ENCODE results near the gene MAOA.
"Not testable (repeated sequence)": the region's sequence is repeated elsewhere in the genome, so short reads cannot be mapped to it uniquely, and the experiment has no call there.

The MAOA gene

GRCh38 chrX:43666311-43666912 lies 10.3 kb downstream of the MAOA start:
- Histone ChIP-seq H3K36me3 (ENCODE audit: control insufficient read depth in 2 of 2, insufficient read depth in 1 of 2, low read length in 2 of 2) (no peaks in the 10 kb centered on the region), H3K4me1 (ENCODE audit: control insufficient read depth, insufficient read depth, low read length) (no peaks in the 10 kb centered on the region), H3K27ac (ENCODE audit: extremely low read depth, low read depth, low read length) (no peak overlapping the region), H3K9me3 (ENCODE audit: control insufficient read depth, insufficient read depth, low read depth, low read length) (no peaks in the 10 kb centered on the region), H3K4me3 (ENCODE audit: low read depth, low read length) (no peak overlapping the region)
- POLR2A ChIA-PET: interaction anchor here (1.6 kb wide), 1 partner anchor 11 kb away, joined by 3 read pairs; no protein-coding TSS in a partner anchor
- no peak for TF ChIP-seq ZNF837 (tag by site-specific recombination; IDR thresholded peaks at IDR 0.05)
- TF ChIP-seq YY2 (tag by site-specific recombination; IDR thresholded peaks at IDR 0.05): no peak
- TF ChIP-seq KLF8 (tag by site-specific recombination; IDR thresholded peaks at IDR 0.05): no peak
- CTCF ChIA-PET: interaction anchor here (0.6 kb wide), 1 partner anchor 84 kb away, joined by 3 read pairs; no protein-coding TSS in a partner anchor

GRCh38 chrX:43675965-43676628 lies 20.0 kb downstream of the MAOA start:
- H3K9me3 ChIP-seq (ENCODE audit: control insufficient read depth, insufficient read depth, low read depth, low read length); H3K4me3 ChIP-seq (ENCODE audit: low read depth, low read length); H3K27ac ChIP-seq (ENCODE audit: extremely low read depth, low read depth, low read length); CTCF ChIA-PET; H3K4me1 ChIP-seq (ENCODE audit: control insufficient read depth, insufficient read depth, low read length); POLR2A ChIA-PET; H3K36me3 ChIP-seq (ENCODE audit: control insufficient read depth in 2 of 2, insufficient read depth in 1 of 2, low read length in 2 of 2): not testable (repeated sequence)

DNA sequence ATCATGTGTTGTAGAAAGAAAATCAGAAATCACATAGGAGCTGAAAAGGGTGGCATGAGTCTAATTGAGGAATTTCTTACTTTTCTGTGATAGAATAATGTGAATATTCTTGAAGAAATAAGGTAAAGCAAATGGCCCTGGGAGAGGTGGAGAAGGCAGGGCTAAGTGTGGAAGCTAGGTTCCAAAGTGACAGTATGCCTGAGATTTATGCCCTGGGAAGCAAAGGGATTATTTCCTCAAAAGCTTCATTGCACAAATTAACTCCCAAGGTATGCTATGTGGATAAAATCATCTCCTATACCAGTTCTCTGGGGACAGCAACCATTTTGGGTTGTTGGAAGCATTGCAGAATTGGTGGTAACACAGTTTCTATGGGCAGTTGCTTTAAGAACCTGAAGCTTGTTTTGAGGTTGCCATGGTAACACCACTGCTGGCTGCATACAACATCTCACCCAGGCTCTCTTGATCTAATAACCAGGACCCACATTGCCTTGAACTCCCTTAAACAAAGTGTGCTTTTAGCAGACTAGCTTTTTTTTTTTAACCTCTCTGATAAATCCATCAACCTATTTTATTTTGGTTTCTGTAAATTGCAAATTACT lies 21.0 kb downstream of the MAOA start:
- ChIA-PET CTCF (interaction anchor here (0.6 to 1.3 kb wide), 3 partner anchors 12 to 16 kb away, joined by 3 to 4 read pairs (median 4); no protein-coding TSS in a partner anchor), POLR2A (no interaction called here)
- H3K4me3 ChIP-seq (ENCODE audit: low read depth, low read length): no peak overlapping the region
- H3K36me3 ChIP-seq (ENCODE audit: control insufficient read depth in 2 of 2, insufficient read depth in 1 of 2, low read length in 2 of 2): no peaks in the 10 kb centered on the region
- H3K9me3 ChIP-seq (ENCODE audit: control insufficient read depth, insufficient read depth, low read depth, low read length): no peaks in the 10 kb centered on the region
- no peak for TF ChIP-seq GLI2 (tag by site-specific recombination; IDR thresholded peaks at IDR 0.05; ENCODE audit: borderline replicate concordance, low read depth)
- no peak for TF ChIP-seq ZNF24 (tag by site-specific recombination; IDR thresholded peaks at IDR 0.05)
- TF ChIP-seq, protein P1, sequence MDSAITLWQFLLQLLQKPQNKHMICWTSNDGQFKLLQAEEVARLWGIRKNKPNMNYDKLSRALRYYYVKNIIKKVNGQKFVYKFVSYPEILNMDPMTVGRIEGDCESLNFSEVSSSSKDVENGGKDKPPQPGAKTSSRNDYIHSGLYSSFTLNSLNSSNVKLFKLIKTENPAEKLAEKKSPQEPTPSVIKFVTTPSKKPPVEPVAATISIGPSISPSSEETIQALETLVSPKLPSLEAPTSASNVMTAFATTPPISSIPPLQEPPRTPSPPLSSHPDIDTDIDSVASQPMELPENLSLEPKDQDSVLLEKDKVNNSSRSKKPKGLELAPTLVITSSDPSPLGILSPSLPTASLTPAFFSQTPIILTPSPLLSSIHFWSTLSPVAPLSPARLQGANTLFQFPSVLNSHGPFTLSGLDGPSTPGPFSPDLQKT (IDR thresholded peaks at IDR 0.05; ENCODE audit: borderline replicate concordance, low read depth, low read length): no peak
- TF ChIP-seq, protein P2, sequence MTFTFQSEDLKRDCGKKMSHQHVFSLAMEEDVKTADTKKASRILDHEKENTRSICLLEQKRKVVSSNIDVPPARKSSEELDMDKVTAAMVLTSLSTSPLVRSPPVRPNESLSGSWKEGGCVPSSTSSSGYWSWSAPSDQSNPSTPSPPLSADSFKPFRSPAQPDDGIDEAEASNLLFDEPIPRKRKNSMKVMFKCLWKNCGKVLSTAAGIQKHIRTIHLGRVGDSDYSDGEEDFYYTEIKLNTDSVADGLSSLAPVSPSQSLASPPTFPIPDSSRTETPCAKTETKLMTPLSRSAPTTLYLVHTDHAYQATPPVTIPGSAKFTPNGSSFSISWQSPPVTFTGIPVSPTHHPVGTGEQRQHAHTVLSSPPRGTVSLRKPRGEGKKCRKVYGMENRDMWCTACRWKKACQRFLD (tag by site-specific recombination; IDR thresholded peaks at IDR 0.05): no peak
- TF ChIP-seq SP7 (tag by site-specific recombination; IDR thresholded peaks at IDR 0.05): no peak
- TF ChIP-seq ZNF560 (tag by site-specific recombination; IDR thresholded peaks at IDR 0.05; ENCODE audit: borderline replicate concordance): no peak
- TF ChIP-seq SETDB1 (IDR thresholded peaks at IDR 0.05; ENCODE audit: insufficient read length, low read length): no peak
- TF ChIP-seq ZBTB26 (tag by site-specific recombination; optimal IDR thresholded peaks at IDR 0.05): no peak
- no peak for TF ChIP-seq ZNF416 (tag by site-specific recombination; IDR thresholded peaks at IDR 0.05)
- TF ChIP-seq KLF9 (tag by site-specific recombination; IDR thresholded peaks at IDR 0.05; ENCODE audit: low read depth): no peak
- TF ChIP-seq ZNF561 (tag by site-specific recombination; IDR thresholded peaks at IDR 0.05; ENCODE audit: borderline replicate concordance): no peak
- no peak for TF ChIP-seq ZNF175 (tag by site-specific recombination; IDR thresholded peaks at IDR 0.05)
- no peak for TF ChIP-seq OVOL3 (tag by site-specific recombination; IDR thresholded peaks at IDR 0.05)
- TF ChIP-seq ZNF138 (tag by site-specific recombination; IDR thresholded peaks at IDR 0.05; ENCODE audit: borderline replicate concordance): no peak
- TF ChIP-seq ZNF514 (tag by site-specific recombination; IDR thresholded peaks at IDR 0.05): no peak
- no peak for TF ChIP-seq MYNN (tag by site-specific recombination; IDR thresholded peaks at IDR 0.05; ENCODE audit: borderline replicate concordance)
- TF ChIP-seq ZNF549 (tag by site-specific recombination; IDR thresholded peaks at IDR 0.05): no peak
- no peak for TF ChIP-seq ZNF596 (tag by site-specific recombination; IDR thresholded peaks at IDR 0.05)
- no peak for TF ChIP-seq ZNF544 (tag by site-specific recombination; IDR thresholded peaks at IDR 0.05)
- H3K4me1 ChIP-seq (ENCODE audit: control insufficient read depth, insufficient read depth, low read length): peaks cover 8% of the 10 kb centered on the region; the same call in 1 of the 2 replicates
- no peak overlapping the region for H3K27ac ChIP-seq (ENCODE audit: extremely low read depth, low read depth, low read length)
